SIG-M5 treated with dmso at 0.1 percent for 504 hours (cell line): ENCODE data around the gene METTL27.
A peak's percentile ranks its signal among the peaks of the same experiment; 100 is the strongest.

Experiments
- DNase-seq: peaks from one replicate; lab custom pipeline; 2025; ENCODE audit not compliant: unreplicated experiment; lab: John Stamatoyannopoulos, UW

Gene METTL27

DNA sequence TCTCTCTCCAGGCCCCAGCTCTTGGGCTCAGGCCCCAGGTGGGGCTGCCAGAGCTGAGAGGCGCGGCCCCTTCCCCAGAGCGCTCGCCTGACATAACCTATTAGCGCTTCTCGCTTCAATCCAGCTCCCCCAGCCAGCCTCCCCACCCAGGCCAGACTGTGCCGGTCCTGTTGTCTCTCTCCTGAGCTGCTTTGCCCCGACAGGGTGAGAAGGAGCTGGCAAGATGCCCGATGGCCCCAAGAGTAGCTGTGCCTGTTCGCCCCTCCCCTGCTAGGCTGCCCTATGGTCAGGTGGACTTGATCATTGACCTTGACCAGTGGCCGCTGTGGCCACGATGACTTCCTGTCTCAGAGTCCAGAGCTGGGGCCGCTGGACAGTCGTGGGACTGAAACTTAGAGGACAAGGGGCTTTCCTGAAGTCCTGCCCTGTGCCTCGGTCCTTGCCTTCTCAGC is 27.8 kb upstream of the METTL27 start:
- DNase-seq = no peak

DNA sequence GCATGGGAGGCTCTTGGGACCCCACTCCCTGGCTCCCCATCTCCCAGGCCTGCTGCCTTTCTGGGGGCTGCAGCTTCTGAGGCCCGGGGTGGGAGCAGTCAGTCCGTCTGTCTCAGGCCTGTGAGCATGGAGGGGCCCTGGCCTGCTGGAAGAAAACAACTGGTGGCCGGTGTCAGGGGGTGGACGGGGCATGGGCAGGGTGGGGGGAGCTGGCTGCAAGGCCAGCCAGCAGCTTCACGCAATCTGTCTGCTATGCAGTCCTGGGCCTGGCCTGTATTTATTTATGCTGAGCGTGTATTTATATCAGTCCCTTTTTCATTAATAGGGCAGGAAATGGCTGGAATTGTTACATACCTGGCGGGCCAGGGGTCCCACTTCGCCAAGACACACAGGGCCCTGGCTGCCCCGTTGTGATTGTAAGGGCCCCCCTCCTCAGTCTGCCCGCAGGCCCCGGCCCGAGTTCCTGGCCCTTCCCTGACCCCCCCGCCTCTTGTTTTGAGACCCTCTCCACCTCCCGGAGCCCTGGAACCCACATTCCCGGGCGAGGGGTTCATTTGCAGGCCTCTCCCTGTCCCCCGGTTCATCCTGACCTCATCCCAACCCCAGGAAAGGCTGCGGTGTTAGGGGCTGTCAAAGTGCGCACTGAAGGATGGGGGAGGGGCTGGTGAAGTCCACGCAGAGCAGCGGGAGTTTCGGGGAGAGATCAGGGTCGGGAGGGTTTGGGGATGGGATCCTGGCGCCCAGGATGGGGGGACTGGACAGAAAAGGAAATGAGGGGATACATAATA is 26.9 kb upstream of the METTL27 start:
- DNase-seq = no peak

DNA sequence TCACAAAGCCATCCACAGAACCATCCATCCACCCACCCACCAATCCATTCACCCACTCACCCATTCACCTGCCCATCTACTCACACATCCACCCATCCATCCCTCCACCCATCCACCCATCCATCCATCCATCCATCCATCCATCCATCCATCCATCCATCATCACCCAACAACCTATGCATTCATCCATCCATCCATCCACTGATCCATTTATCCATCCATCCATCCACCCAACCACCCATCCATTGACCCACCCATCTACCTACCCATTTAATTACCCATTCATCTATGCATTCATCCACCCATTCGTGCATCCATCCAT is 24.1 kb upstream of the METTL27 start:
- DNase-seq = no peak

DNA sequence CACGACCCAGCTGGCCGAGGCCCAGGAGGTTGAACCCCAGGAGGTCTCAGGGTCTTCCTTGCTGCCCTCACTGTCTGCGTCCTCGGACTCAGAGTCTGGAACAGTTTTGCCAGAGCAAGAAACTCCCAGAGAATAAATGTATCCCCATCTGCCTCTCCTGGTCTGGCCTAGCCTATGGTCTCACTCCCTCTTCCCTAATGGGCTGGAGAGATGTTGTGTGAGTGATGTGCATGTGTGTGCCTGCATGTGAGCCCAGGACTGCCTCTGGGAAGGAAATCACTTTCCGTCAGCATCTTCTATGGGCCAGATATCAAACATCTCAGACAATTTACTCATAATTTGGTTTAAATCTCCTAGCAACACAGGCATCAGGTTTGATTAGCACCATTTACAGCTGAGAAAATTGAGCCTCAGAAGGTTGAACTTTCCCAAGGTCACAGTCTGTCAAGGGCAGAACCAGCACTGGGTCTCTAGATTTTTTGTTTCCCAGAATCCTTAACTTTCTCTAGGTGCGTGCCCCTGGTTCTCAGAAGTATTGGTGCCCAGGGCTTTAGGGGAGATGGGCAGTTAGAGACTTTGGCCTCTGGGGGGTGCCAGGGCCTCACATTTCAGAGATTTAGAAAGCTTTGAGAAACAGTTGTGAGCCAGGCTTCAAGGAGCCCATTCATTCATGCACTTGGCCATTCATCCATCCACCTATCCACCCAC is 23.6 kb upstream of the METTL27 start:
- DNase-seq = peak; percentile 28

DNA sequence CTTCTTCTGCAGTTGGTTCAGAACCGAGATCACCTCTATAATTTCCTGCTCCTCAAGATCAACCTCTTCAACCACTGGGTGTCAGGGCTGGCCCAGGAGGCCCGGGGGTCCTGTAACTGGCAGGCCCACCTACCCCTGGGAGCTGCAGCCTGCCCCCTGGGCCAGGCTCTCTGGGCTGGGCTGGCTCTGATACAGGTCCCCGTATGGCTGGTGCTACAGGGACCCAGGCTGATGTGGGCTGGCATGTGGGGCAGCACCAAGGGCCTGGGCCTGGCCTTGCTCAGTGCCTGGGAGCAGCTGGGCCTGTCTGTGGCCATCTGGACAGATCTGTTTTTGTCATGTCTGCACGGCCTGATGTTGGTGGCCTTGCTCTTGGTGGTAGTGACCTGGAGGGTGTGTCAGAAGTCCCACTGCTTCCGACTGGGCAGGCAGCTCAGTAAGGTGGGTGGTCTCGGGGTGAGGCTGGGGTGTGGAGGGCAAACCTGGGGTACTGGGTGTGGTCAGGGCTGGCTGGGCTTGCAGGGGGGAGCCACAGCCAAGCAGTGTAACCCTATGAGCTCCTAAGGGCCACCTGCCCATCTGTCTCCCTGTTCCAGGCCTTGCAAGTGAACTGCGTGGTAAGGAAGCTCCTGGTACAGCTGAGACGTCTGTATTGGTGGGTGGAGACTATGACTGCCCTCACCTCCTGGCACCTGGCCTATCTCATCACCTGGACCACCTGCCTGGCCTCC is 22.8 kb upstream of the METTL27 start:
- DNase-seq = no peak

DNA sequence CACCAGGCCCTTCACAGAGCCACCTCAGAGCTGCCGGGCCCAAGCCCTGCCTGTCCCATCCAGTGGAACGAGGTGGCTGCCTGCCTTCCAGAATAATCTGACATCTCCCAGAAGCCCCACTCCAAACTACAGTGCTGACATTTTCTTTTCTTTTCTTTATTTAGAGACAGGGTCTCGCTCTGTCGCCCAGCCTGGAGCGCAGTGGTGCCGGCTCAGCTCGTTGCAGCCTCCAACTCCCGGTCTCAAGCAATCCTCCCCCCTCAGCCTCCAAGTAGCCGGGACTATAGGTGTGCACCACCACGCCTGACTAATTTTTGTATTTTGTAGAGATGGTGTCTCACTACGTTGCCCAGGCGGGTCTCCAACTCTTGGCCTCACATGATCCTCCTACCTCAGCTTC is 19.0 kb upstream of the METTL27 start:
- DNase-seq = no peak

DNA sequence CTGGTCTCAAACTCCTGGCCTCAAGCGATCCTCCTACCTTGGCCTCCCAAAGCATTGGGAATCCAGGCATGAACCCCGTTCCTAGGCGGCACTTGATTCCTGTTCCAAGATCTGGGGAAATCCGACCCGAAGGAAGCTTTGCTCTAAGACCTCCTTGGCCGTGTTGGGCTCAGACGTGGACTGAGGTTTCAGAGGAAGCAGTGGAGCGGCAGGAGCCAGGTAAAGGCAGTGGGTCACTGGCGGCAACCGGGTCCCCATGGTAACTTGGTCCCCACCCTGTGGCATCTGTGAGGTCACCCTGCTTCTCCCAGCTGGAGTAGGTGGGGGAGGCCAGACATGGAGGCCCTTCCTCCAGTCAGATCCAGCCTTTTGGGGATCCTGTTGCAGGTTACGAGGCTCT is 18.5 kb upstream of the METTL27 start, which contains the start of gene TMEM270:
TSS of gene TMEM270 (plus strand) at position 301 of the 400 bp plus-strand sequence. CDS start at position 337, 36 bp downstream.
- DNase-seq = no peak

DNA sequence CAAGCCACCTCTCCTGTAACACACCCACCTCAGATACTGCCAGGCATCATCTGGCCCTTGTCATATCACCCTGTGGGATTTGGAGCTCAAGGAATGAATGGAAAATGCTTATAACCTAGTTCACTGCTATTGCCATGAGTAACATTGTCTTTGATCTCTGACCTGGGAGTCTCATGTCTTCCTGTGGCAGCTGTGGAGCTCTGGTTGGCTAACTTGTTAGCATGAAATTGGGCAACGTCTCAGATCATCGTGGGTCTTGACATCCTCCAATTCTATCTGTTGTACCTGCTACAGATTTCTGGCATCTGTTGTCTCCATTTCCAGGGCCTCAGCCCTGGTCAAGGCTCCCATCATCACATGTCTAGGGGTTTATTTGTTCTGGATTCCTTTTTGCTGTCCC is 16.5 kb upstream of the METTL27 start:
- DNase-seq = no peak

GRCh38 chr7:73856941-73857340 is 14.6 kb upstream of the METTL27 start:
- no peak for DNase-seq

DNA sequence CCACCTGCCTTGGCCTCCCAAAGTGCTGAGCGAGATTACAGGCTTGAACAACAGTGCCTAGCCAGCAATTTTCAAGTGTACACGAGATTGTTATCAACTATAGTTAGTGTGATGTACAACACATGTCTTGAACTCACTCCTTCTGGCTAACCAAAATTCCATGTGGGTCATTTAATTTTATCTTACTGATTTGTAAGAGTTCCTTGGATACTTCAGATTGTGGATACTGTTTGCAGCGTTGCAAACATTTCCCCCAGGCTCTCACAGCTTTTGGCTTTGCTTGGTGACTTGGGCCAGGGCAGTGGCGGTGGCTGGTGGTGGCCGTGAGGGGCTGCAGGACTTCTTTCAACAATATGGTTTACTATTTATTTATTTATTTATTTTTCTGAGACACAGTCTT is 10.2 kb upstream of the METTL27 start:
- DNase-seq = no peak

- peak; percentile 79 for DNase-seq
Observed at GRCh38 chr7:73851410-73852338, 9.4 kb upstream of the METTL27 start.

GRCh38 chr7:73850781-73851207 is 8.5 kb upstream of the METTL27 start:
- DNase-seq = peak; percentile 61

- no peak for DNase-seq
Observed at GRCh38 chr7:73847941-73848723, 5.8 kb upstream of the METTL27 start.

DNA sequence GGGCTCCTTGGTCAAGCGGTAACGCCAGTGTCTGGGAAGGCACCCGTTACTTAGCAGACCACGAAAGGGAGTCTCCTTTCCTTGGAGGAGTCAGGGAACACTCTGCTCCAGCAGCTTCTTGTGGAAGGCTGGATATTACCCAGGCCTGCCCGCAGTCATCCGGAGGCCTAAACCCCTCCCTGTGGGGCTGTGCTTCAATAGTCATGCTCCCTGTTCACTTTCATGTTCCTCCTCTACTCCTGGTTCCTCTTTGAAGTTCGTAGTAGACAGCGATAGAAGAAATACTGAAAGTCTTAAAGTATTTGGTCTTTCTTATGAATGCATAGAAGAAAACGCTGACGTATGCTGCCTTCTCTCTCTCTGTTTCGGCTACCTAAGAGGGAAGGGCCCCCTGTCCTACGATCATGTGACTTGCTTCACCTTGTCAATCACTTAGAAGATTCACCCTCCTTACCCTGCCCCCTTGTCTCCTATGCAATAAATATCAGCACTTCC is 3.4 kb upstream of the METTL27 start:
- DNase-seq = peak; percentile 89

- no peak for DNase-seq
Observed at GRCh38 chr7:73844848-73845460, 2.6 kb upstream of the METTL27 start.

DNA sequence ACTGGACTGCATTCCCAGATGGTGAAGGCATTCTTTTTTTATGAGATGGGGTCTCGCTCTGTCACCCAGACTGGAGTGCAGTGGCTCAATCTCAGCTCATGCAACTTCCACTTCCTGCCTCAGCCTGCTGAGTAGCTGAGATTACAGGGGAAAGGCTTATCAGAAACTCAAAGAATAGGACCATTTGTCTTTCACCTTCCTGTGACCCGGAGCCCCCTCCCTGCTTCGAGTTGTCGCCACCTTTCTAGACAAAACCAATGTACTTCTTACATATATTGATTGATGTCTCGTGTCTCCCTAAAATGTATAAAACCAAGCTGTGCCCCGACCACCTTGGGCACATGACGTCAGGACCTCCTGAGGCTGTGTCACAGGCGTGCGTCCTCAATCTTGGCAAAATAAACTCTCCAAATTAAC is 1.8 kb upstream of the METTL27 start:
- no peak for DNase-seq

- no peak for DNase-seq
Observed at GRCh38 chr7:73841689-73842066, 638 bp downstream of the METTL27 start.

DNA sequence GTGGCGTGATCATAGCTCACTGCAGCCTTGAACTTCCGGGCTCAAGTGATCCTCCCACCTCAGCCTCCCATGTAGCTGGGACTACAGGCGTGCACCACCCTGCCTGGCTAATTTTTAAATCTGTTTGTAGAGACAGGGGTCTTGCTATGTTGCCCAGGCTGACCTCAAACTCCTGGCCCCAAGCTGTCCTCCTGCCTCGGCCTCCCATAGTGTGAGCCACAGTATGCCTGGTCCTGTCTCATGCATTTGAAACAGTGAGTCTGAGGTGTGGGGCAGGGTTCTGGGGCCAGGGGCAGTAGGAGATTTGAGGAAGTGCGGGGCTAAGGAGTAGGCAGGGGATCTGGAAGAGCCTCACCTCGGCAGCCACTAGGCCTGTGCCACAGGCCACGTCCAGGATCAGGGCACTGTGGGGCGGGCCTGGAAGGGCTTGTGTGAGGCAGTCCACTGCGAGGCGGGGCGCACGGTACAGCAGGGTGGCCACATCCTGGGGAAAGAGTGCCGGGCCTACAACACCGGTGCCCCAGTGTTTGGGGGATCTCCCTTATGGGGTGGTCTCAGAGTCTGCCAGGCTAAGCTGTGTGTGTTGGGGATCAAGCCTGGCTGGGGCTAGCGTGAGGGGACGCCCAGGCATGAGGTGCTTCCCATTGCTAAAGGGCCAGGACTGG is 1.5 kb downstream of the METTL27 start:
- no peak for DNase-seq
